GM12892 (cell line): ENCODE results near the gene PIGZ.

Source experiments
- POLR2A ChIP-seq: IDR thresholded peaks from 2 replicates; pipeline ENCODE4 v1.6.1; 2011; ENCODE audit warnings: low read depth, low read length, control low read depth
- POLR2AphosphoS5 ChIP-seq: IDR thresholded peaks from 2 replicates; pipeline ENCODE4 v1.6.1; 2011; ENCODE audit warnings: low read depth, low read length, control low read depth
- TAF1 ChIP-seq: IDR thresholded peaks from 2 replicates; pipeline ENCODE4 v1.6.1; 2011; ENCODE audit warnings: low read depth, mild to moderate bottlenecking, control low read depth, low read length, borderline replicate concordance

- no peak for TF ChIP-seq POLR2A
- TF ChIP-seq POLR2AphosphoS5 = no peak
- TF ChIP-seq TAF1 = no peak
Observed at GRCh38 chr3:196985298-196985697, 16.7 kb upstream of the PIGZ start.
